SK-N-SH (cell line): ENCODE data around the gene PFKP. TPM values are rescaled to one million over a fixed set of nuclear protein-coding genes. Genes with fewer than 3 reads are reported as not detected.

Experiments
- CTCF ChIA-PET: fragments of 300-600, 350-600 bp; formaldehyde crosslinking; extraction: SDS; loops from one replicate; lab custom pipeline; 2021; lab: Yijun Ruan, JAX
- POLR2A ChIA-PET: fragments of 350-600 bp; sonication (Branson Sonifier 250); formaldehyde crosslinking; extraction: SDS; loops from one replicate; lab custom pipeline; 2020; ENCODE audit warnings: antibody characterized with exemption, inconsistent platforms; lab: Yijun Ruan, JAX
- DNase-seq: peaks from one replicate; pipeline ENCODE4 v3.0.0; 2012
- H2AFZ ChIP-seq: fragments of 200-600 bp; sonication (generic); 2 replicates; pipeline ENCODE4 v1.8.1; 2016; ENCODE audit warnings: antibody characterized with exemption, mild to moderate bottlenecking, low read depth
- H3F3A ChIP-seq: fragments of 200-600 bp; sonication (generic); replicated peaks from 2 replicates; pipeline ENCODE3; 2016; ENCODE audit warnings: antibody characterized with exemption, mild to moderate bottlenecking; ENCODE audit not compliant: insufficient read depth
- H3K27ac ChIP-seq, 2 experiments: fragments of 200-500 bp in 1 of 2; fragments of 200-600 bp in 1 of 2; sonication (Bioruptor generic) in 1 of 2; sonication (generic), shearing (Covaris generic) in 1 of 2; 2 replicates each; pipeline versions ENCODE4 v1.5.1 to v1.6.1; 2014 to 2016; ENCODE audit warnings: low read depth in 2 of 2, inconsistent platforms in 1 of 2, low read length in 1 of 2, mild to moderate bottlenecking in 1 of 2, mixed read lengths in 1 of 2
- H3K27me3 ChIP-seq: fragments of 200-600 bp; sonication (generic), shearing (Covaris generic); 2 replicates; pipeline ENCODE4 v1.6.1; 2016; ENCODE audit warnings: mixed run types; ENCODE audit not compliant: insufficient read depth
- H3K36me3 ChIP-seq, 2 experiments: fragments of 200-500 bp in 1 of 2; fragments of 200-600 bp in 1 of 2; sonication (Bioruptor generic) in 1 of 2; sonication (generic) in 1 of 2; replicated peaks in 1 of 2; 2 replicates each; pipeline versions ENCODE3 to v1.5.1; 2014 to 2016; ENCODE audit warnings: low read length in 1 of 2, mild to moderate bottlenecking in 1 of 2; ENCODE audit not compliant: insufficient read depth in 2 of 2, control insufficient read depth in 1 of 2
- H3K4me1 ChIP-seq, 2 experiments: fragments of 200-500 bp in 1 of 2; fragments of 200-600 bp in 1 of 2; sonication (Bioruptor generic) in 1 of 2; sonication (generic), shearing (Covaris generic) in 1 of 2; 2 replicates each; pipeline versions ENCODE4 v1.5.1 to v1.6.1; 2014 to 2016; ENCODE audit warnings: low read depth in 1 of 2, low read length in 1 of 2, mixed run types in 1 of 2; ENCODE audit not compliant: insufficient read depth in 2 of 2, control insufficient read depth in 1 of 2
- H3K4me2 ChIP-seq: fragments of 200-600 bp; sonication (generic), shearing (Covaris generic); 2 replicates; pipeline ENCODE4 v1.6.1; 2017; ENCODE audit warnings: mixed run types
- H3K4me3 ChIP-seq, 2 experiments: fragments of 200-500 bp in 1 of 2; fragments of 200-600 bp in 1 of 2; sonication (Bioruptor generic) in 1 of 2; sonication (generic), shearing (Covaris generic) in 1 of 2; 2 replicates each; pipeline versions ENCODE4 v1.5.1 to v1.8.1; 2014 to 2016; ENCODE audit warnings: low read depth in 2 of 2, inconsistent platforms in 1 of 2, low read length in 1 of 2, mild to moderate bottlenecking in 1 of 2, mixed read lengths in 1 of 2, moderate library complexity in 1 of 2
- H3K79me2 ChIP-seq: fragments of 200-600 bp; sonication (generic); 2 replicates; pipeline ENCODE4 v1.8.1; 2017; ENCODE audit warnings: mild to moderate bottlenecking; ENCODE audit not compliant: insufficient read depth
- H3K9ac ChIP-seq: fragments of 200-600 bp; sonication (generic); 2 replicates; pipeline ENCODE4 v1.6.1; 2017; ENCODE audit warnings: mixed run types
- H3K9me2 ChIP-seq: fragments of 200-600 bp; sonication (generic); 2 replicates; pipeline ENCODE4 v1.6.1; 2017; ENCODE audit warnings: mixed run types
- H3K9me3 ChIP-seq: fragments of 200-600 bp; sonication (generic); 2 replicates; pipeline ENCODE4 v1.6.1; 2017; ENCODE audit warnings: mixed run types, mild to moderate bottlenecking, moderate library complexity
- H4K20me1 ChIP-seq: fragments of 200-600 bp; sonication (generic); 2 replicates; pipeline ENCODE4 v1.6.1; 2017; ENCODE audit warnings: mild to moderate bottlenecking, mixed run types; ENCODE audit not compliant: insufficient read depth
- CTCF ChIP-seq: fragments of 200-600 bp; sonication (generic); IDR thresholded peaks from 2 replicates; pipeline ENCODE4 v1.6.1; 2017; ENCODE audit warnings: antibody characterized with exemption, mild to moderate bottlenecking, moderate library complexity
- EP300 ChIP-seq, 2 experiments: IDR thresholded peaks; 2 replicates each; pipeline versions ENCODE4 v1.4.0 to v1.6.1; 2012; ENCODE audit warnings: borderline replicate concordance in 1 of 2, low read depth in 1 of 2, low read length in 1 of 2
- GABPA ChIP-seq: IDR thresholded peaks from 2 replicates; pipeline ENCODE4 v1.4.0; 2012; ENCODE audit warnings: low read depth, mild to moderate bottlenecking
- GATA2 ChIP-seq: sonication (generic); formaldehyde crosslinking; IDR thresholded peaks from 2 replicates; pipeline ENCODE4 v1.5.0; 2020; ENCODE audit warnings: mild to moderate bottlenecking, missing genetic modification reagents
- JUND ChIP-seq: IDR thresholded peaks from 2 replicates; pipeline ENCODE4 v1.4.0; 2012
- MXI1 ChIP-seq: IDR thresholded peaks from 2 replicates; pipeline ENCODE4 v1.6.1; 2012; ENCODE audit warnings: mild to moderate bottlenecking, low read depth, low read length, improper control_type of control experiment
- NFIC ChIP-seq: IDR thresholded peaks from 2 replicates; pipeline ENCODE4 v1.4.0; 2012; ENCODE audit warnings: borderline replicate concordance
- RAD21 ChIP-seq: IDR thresholded peaks from 2 replicates; pipeline ENCODE4 v1.6.1; 2012; ENCODE audit warnings: mild to moderate bottlenecking, low read length
- RCOR1 ChIP-seq: fragments of 150-350 bp; IDR thresholded peaks from 2 replicates; pipeline ENCODE4 v1.6.1; 2017; ENCODE audit warnings: antibody characterized with exemption, low read length
- SIN3A ChIP-seq: IDR thresholded peaks from 2 replicates; pipeline ENCODE4 v1.6.1; 2012; ENCODE audit warnings: low read depth, mild to moderate bottlenecking, low read length, moderate library complexity, borderline replicate concordance
- USF1 ChIP-seq: IDR thresholded peaks from 2 replicates; pipeline ENCODE4 v1.4.0; 2012; ENCODE audit warnings: low read depth, borderline replicate concordance
- YY1 ChIP-seq: IDR thresholded peaks from 2 replicates; pipeline ENCODE4 v1.4.0; 2012; ENCODE audit warnings: low read depth, mild to moderate bottlenecking
- WGBS: methylation state at CpG from one replicate; pipeline ENCODE4 v1.1.6; 2017; ENCODE audit warnings: low lambda C conversion rate; 5-methylcytosine and 5-hydroxymethylcytosine counted together
- polyA plus RNA-seq, 3 experiments: library from polyadenylated mRNA; depleted of rRNA; stranded (reverse); fragments of >200 nt; gene quantifications; 2 replicates each; pipeline ENCODE4 v1.2.3, GENCODE V29; 2012

The PFKP gene
- polyA plus RNA-seq, 1 of the 3 experiments (the other 2 are of a cell fraction): 175 TPM

GRCh38 chr10:3136763-3137611 is 69.6 kb downstream of the PFKP start:
- H3K36me3 ChIP-seq: peaks cover 82 to 95% of the 10 kb centered on the region in 2 experiments
- no peak overlapping the region for H3K4me2 ChIP-seq
- no peaks in the 10 kb centered on the region for H3K9me2 ChIP-seq
- H3K4me1 ChIP-seq: no peaks in the 10 kb centered on the region
- no peaks in the 10 kb centered on the region for H4K20me1 ChIP-seq
- no peak overlapping the region for H3K9ac ChIP-seq
- H3K79me2 ChIP-seq: no peaks in the 10 kb centered on the region
- no peaks in the 10 kb centered on the region for H3K9me3 ChIP-seq
- H3K27me3 ChIP-seq: no peaks in the 10 kb centered on the region
- H3F3A ChIP-seq: peaks cover 42% of the 10 kb centered on the region
- TF ChIP-seq YY1: no peak
- no peak for TF ChIP-seq USF1
- no peak for TF ChIP-seq GATA2
- TF ChIP-seq EP300 (IDR thresholded peaks at IDR 0.05; ENCODE audit: borderline replicate concordance in 1 of 2, low read depth in 1 of 2, low read length in 1 of 2): no peak
- TF ChIP-seq JUND: no peak
- TF ChIP-seq, all 33 proteins: peak for 0
- Histone ChIP-seq H3K4me3 (no peak overlapping the region), H2AFZ (no peak overlapping the region), H3K27ac (no peak overlapping the region)
- CTCF ChIA-PET: interaction anchor here (1.3 kb wide), 1 partner anchor 29 kb away, joined by 3 read pairs; no protein-coding TSS in a partner anchor
- WGBS: 79% methylated on average over 14 of the region's 21 CpGs
- POLR2A ChIA-PET: no interaction called here
- DNase-seq: no peak

GRCh38 chr10:3137958-3138726 is 70.8 kb downstream of the PFKP start:
- Histone ChIP-seq H3F3A (peaks cover 37% of the 10 kb centered on the region), H3K4me3 (no peak overlapping the region), H3K27ac (no peak overlapping the region), H3K9me2 (no peaks in the 10 kb centered on the region), H3K4me1 (no peaks in the 10 kb centered on the region), H3K9ac (no peak overlapping the region), H2AFZ (no peak overlapping the region), H4K20me1 (no peaks in the 10 kb centered on the region), H3K27me3 (no peaks in the 10 kb centered on the region), H3K9me3 (no peaks in the 10 kb centered on the region), H3K4me2 (no peak overlapping the region), H3K36me3 (peaks cover 72 to 95% of the 10 kb centered on the region in 2 experiments), H3K79me2 (no peaks in the 10 kb centered on the region)
- ChIA-PET POLR2A (no interaction called here), CTCF (interaction anchor here (0.5 kb wide), 1 partner anchor 18 kb away, joined by 3 read pairs; no protein-coding TSS in a partner anchor)
- no peak for DNase-seq
- TF ChIP-seq MXI1 (no peak), RAD21 (no peak)
- WGBS: 96% methylated on average over 35 of the region's 41 CpGs

- Histone ChIP-seq H3K4me1 (no peaks in the 10 kb centered on the region), H3K27ac (no peak overlapping the region), H3K4me3 (no peak overlapping the region), H3K4me2 (no peak overlapping the region), H3F3A (peaks cover 30% of the 10 kb centered on the region), H3K27me3 (no peaks in the 10 kb centered on the region), H3K36me3 (peaks cover 68 to 94% of the 10 kb centered on the region in 2 experiments), H3K79me2 (no peaks in the 10 kb centered on the region), H4K20me1 (no peaks in the 10 kb centered on the region), H3K9me2 (no peaks in the 10 kb centered on the region), H2AFZ (no peak overlapping the region), H3K9ac (no peak overlapping the region), H3K9me3 (no peaks in the 10 kb centered on the region)
- no peak for DNase-seq
- POLR2A ChIA-PET: no interaction called here
- 85% methylated on average over 10 of the region's 10 CpGs for WGBS
- CTCF ChIA-PET: no interaction called here
- TF ChIP-seq RCOR1 (no peak), NFIC (no peak), CTCF (no peak), SIN3A (no peak), GABPA (no peak), EP300 (IDR thresholded peaks at IDR 0.05; ENCODE audit: borderline replicate concordance in 1 of 2, low read depth in 1 of 2, low read length in 1 of 2) (no peak)
Observed at GRCh38 chr10:3139216-3139910, 72.0 kb downstream of the PFKP start.
